Adipose tissue (tissue), 3 donors: ENCODE measurements around the gene RASL10B. TPM values are rescaled to one million over a fixed set of nuclear protein-coding genes. Genes with fewer than 3 reads are reported as not detected.

Experiments used
- H3K27ac ChIP-seq: one replicate; pipeline ENCODE4 v1.5.1; 2013; ENCODE audit warnings: low read depth, low read length
- WGBS, 3 donors: extraction: QIAGEN DNeasy Blood & Tissue Kit; methylation state at CpG; one replicate each; pipeline ENCODE4 v1.1.7; 2013; 5-methylcytosine and 5-hydroxymethylcytosine counted together
- polyA plus RNA-seq, 3 donors: library from polyadenylated mRNA; stranded (reverse); fragments of 200-250 nt; gene quantifications; one replicate each; pipeline ENCODE4 v1.2.3, GENCODE V29; 2013
- donor health status: healthy with polysubstance abuse.
- donor health status: Bipolar disorder and iron deficiency.
- donor health status: healthy.

The RASL10B gene
- polyA plus RNA-seq, 3 donors, result 5.6 to 42.8 (median 21.1) TPM

GRCh38 chr17:35735036-35735805 lies 3.8 kb downstream of the RASL10B start:
- 84 to 89% (median 89%) methylated on average over 29 of the region's 29 CpGs for WGBS, 3 donors
- no peak overlapping the region for H3K27ac ChIP-seq

GRCh38 chr17:35736236-35736635 lies 4.8 kb downstream of the RASL10B start:
- 90 to 95% (median 93%) methylated on average over 5 of the region's 5 CpGs for WGBS, 3 donors

GRCh38 chr17:35738519-35739133 lies 7.2 kb downstream of the RASL10B start:
- WGBS, 3 donors, result 76 to 87% (median 78%) methylated on average over 5 of the region's 5 CpGs
- H3K27ac ChIP-seq, result no peak overlapping the region

More at GRCh38 chr17:35736236-35736635, 4.8 kb downstream of the RASL10B start:
- H3K27ac ChIP-seq, result no peak overlapping the region

- 79 to 92% (median 89%) methylated on average over 7 of the region's 7 CpGs for WGBS, 3 donors
- no peak overlapping the region for H3K27ac ChIP-seq
These were observed 8.8 kb downstream of the RASL10B start for GRCh38 chr17:35740216-35740615.

GRCh38 chr17:35740997-35741931 lies 9.8 kb downstream of the RASL10B start:
- no peak overlapping the region for H3K27ac ChIP-seq
- 16 to 18% (median 18%) methylated on average over 73 of the region's 73 CpGs for WGBS, 3 donors

GRCh38 chr17:35742496-35742895 lies 11.1 kb downstream of the RASL10B start:
- no peak overlapping the region for H3K27ac ChIP-seq
- WGBS, 3 donors, result 73 to 80% (median 77%) methylated on average over 7 of the region's 7 CpGs

- 67 to 70% (median 68%) methylated on average over 7 of the region's 7 CpGs for whole genome bisulfite sequencing, 3 donors
- H3K27ac ChIP-seq, result no peak overlapping the region
These were observed 11.5 kb downstream of the RASL10B start for GRCh38 chr17:35742896-35743477.

- H3K27ac ChIP-seq, result no peak overlapping the region
- WGBS, 3 donors, result 42 to 48% (median 42%) methylated on average over 7 of the region's 7 CpGs
These were observed 12.3 kb downstream of the RASL10B start for GRCh38 chr17:35743626-35744328.

- no peak overlapping the region for H3K27ac ChIP-seq
- 67 to 84% (median 82%) methylated on average over 8 of the region's 8 CpGs for WGBS, 3 donors
These were observed 13.4 kb downstream of the RASL10B start for GRCh38 chr17:35744830-35745229.

- H3K27ac ChIP-seq, result no peak overlapping the region
- WGBS, 3 donors, result 84 to 88% (median 86%) methylated on average over 7 of the region's 7 CpGs
These were observed 13.8 kb downstream of the RASL10B start for GRCh38 chr17:35745246-35745645.

- 75 to 89% (median 83%) methylated on average over 15 of the region's 15 CpGs for WGBS, 3 donors
- H3K27ac ChIP-seq, result no peak overlapping the region
These were observed 14.4 kb downstream of the RASL10B start for GRCh38 chr17:35745749-35746320.

- 21 to 31% (median 29%) methylated on average over 12 of the region's 12 CpGs for WGBS, 3 donors
- no peak overlapping the region for H3K27ac ChIP-seq
These were observed 16.1 kb downstream of the RASL10B start for GRCh38 chr17:35747540-35748017.

GRCh38 chr17:35748341-35748841 lies 17.0 kb downstream of the RASL10B start:
- no peak overlapping the region for H3K27ac ChIP-seq
- WGBS, 3 donors, result 14 to 22% (median 20%) methylated on average over 4 of the region's 4 CpGs

GRCh38 chr17:35748979-35749378 lies 17.5 kb downstream of the RASL10B start:
- WGBS, 3 donors, result 72 to 82% (median 75%) methylated on average over 6 of the region's 6 CpGs
- H3K27ac ChIP-seq, result no peak overlapping the region

- WGBS, 3 donors, result 6 to 9% (median 8%) methylated on average over 28 to 35 of the region's 35 CpGs
- H3K27ac ChIP-seq, result no peak overlapping the region
These were observed 18.3 kb downstream of the RASL10B start for GRCh38 chr17:35749560-35750412.
